Natural killer cell treated with Interleukin-12 subunit alpha and Interleukin-12 subunit beta and Interleukin-15 and Interleukin-18, amount 100 ng/mL, for 72 hours (primary cell): ENCODE measurements around the gene BDP1. TPM values are rescaled to one million over a fixed set of nuclear protein-coding genes. Genes with fewer than 3 reads are reported as not detected.
"Not testable (repeated sequence)": the region's sequence is repeated elsewhere in the genome, so short reads cannot be mapped to it uniquely, and the experiment has no call there.

Source experiments
- ATAC-seq, 2 donors: fragments of 150-1000 bp; cut with Tn5 transposase in 1 of 2; sonication (Bioruptor Pico), chemical (Tn5 transposase) in 1 of 2; 2 replicates each; pipeline ENCODE4 v1.10.0; 2021
- DNase-seq: peaks from one replicate; pipeline ENCODE4 v3.0.0; 2022; ENCODE audit warnings: low spot score
- H3K27ac Mint-ChIP-seq, 2 donors: 1 replicate in 1 of 2; 2 replicates in 1 of 2; pipeline ENCODE4 v1.8.0; 2022; ENCODE audit warnings: mixed read lengths in 2 of 2, mild to moderate bottlenecking in 1 of 2, moderate library complexity in 1 of 2
- H3K27me3 Mint-ChIP-seq, 2 donors: 1 replicate in 1 of 2; 2 replicates in 1 of 2; pipeline ENCODE4 v1.8.0; 2022; ENCODE audit warnings: mixed read lengths in 2 of 2
- H3K36me3 Mint-ChIP-seq: one replicate; pipeline ENCODE4 v1.8.0; 2022; ENCODE audit warnings: mixed read lengths
- H3K4me1 Mint-ChIP-seq, 2 donors: 1 replicate in 1 of 2; 2 replicates in 1 of 2; pipeline ENCODE4 v1.8.0; 2022; ENCODE audit warnings: low read depth in 2 of 2, mixed read lengths in 2 of 2, mild to moderate bottlenecking in 1 of 2
- H3K4me3 Mint-ChIP-seq: one replicate; pipeline ENCODE4 v1.8.0; 2022; ENCODE audit warnings: mixed read lengths
- H3K9me3 Mint-ChIP-seq: 2 replicates; pipeline ENCODE4 v1.8.0; 2022; ENCODE audit warnings: mixed read lengths
- total RNA-seq, 2 donors: library from RNA; stranded (reverse); gene quantifications; one replicate each; pipeline ENCODE4 v1.2.3, GENCODE V29; 2022

The BDP1 gene
- total RNA-seq, 2 donors from 2014 or later = 32.1 to 52.4 TPM

DNA sequence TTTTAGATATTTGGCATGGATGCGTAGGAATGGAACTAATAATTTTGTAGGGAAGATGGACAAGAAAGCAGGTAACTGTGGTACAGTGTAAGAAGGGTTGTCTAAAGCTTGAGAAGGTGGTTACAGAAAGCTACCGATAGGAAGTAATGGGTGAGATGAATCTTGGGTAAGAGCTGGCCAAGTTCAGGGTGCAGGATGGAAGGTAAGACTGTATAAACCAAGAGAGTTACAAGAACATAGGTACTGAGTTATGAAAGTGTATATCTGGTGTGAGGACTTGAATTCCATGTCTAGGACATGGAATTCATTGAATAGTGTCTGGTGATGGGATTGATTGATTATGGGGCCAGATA, 133.1 kb downstream of the BDP1 start:
- Mint-ChIP-seq H3K36me3 (peaks cover 12% of the 10 kb centered on the region), H3K27ac (peak overlapping the region; percentile 90 to 92), H3K4me1 (peaks cover 40 to 41% of the 10 kb centered on the region in 2 donors), H3K27me3 (no peaks in the 10 kb centered on the region), H3K9me3 (peaks cover 7% of the 10 kb centered on the region), H3K4me3 (peak overlapping the region; percentile 91)
- no peak for ATAC-seq
- DNase-seq = no peak

DNA sequence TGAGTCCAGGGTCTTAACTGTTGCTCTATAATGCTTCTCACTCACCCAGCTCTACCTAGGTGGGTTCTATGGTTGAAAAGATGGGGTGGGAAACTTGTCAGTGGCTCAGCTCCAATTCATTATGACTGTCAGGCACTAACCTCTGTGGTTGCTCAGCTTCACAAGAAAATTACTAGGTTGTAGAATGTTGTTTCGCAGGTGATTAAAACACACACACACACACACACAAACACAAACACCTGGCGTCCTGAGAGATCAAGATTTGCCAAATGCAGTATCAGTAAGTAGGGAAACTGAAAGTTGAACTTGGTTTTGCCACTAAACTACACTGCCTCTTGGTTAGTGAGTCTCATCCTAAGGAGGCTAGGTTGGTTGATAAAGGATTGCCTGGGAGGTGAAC, 134.5 kb downstream of the BDP1 start:
- no peak for ATAC-seq
- H3K4me3 Mint-ChIP-seq = peak overlapping the region; percentile 91
- peaks cover 7% of the 10 kb centered on the region for H3K9me3 Mint-ChIP-seq
- no peaks in the 10 kb centered on the region for H3K27me3 Mint-ChIP-seq
- peaks cover 12% of the 10 kb centered on the region for H3K36me3 Mint-ChIP-seq
- peaks cover 38 to 40% of the 10 kb centered on the region in 2 donors for H3K4me1 Mint-ChIP-seq
- DNase-seq = no peak
- peak overlapping the region in 1 of 2 donors; percentile 90 for H3K27ac Mint-ChIP-seq

DNA sequence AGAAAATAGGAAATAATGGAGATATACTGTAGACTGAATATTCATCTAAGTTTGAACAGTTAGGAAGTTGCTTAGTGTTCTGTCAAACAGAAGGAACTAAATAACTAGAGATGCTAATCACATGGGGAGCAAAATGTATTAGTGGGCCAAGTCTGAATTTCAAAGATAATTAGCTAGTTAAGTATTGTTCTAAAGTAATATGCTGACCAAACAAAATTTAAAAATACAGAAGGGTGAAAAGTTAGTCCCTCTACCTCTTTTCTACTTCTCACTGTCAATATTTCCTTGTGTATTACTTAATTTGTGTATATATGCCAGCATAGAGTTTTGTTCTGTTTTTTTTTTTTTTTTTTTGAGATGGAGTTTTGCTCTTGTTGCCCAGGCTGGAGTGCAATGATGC, 135.6 kb downstream of the BDP1 start:
- Mint-ChIP-seq H3K27me3 (no peaks in the 10 kb centered on the region), H3K27ac (peak overlapping the region in 1 of 2 donors; percentile 33), H3K4me1 (peaks cover 38 to 40% of the 10 kb centered on the region in 2 donors), H3K4me3 (no peak overlapping the region), H3K9me3 (peaks cover 7% of the 10 kb centered on the region), H3K36me3 (peaks cover 13% of the 10 kb centered on the region)
- no peak for DNase-seq
- no peak for ATAC-seq

DNA sequence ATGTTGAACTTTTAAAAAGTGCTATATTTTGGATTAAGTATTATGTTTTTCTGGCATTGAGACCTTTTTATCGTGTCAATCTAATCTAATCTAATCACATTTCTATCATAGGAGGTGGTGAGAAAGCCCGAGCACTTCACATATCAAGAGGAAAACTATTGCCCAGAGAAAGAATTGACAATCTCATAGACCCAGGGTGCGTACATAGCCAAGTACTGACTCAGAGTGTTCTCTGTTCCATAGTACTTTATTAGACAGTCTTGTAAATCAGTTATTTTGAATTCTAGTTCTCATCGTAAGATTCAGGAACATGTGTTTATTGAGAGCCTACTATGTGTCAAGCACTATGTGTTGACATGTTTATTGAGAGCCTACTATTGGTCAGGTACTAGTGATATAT, 140.7 kb downstream of the BDP1 start:
- peak overlapping the region; percentile 11 to 42 for H3K27ac Mint-ChIP-seq
- DNase-seq = no peak
- H3K27me3 Mint-ChIP-seq = no peaks in the 10 kb centered on the region
- no peak overlapping the region for H3K4me3 Mint-ChIP-seq
- peaks cover 24% of the 10 kb centered on the region for H3K36me3 Mint-ChIP-seq
- no peaks in the 10 kb centered on the region for H3K9me3 Mint-ChIP-seq
- peaks cover 18 to 22% of the 10 kb centered on the region in 2 donors for H3K4me1 Mint-ChIP-seq
- no peak for ATAC-seq

DNA sequence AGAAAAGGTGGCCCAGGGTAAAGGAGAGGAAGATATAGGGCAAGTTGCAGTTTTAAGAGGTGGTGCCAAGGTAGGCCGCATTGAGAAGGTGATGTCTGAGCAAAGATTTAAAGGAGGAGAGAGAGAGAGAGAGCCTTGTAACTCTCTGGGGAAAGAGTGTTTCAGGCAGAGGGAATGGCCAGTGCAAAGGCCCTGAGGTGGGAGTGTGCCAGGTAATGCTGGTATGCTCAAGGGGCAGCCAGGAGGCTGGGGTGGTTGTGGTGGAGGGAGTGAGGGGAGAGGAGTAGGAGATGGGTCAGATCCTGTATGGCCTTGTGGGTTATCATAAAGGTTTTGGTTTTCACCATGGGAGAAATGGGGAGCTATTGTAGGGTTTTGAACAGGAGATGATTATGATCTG, 141.6 kb downstream of the BDP1 start:
- no peak for DNase-seq
- H3K36me3 Mint-ChIP-seq = peaks cover 24% of the 10 kb centered on the region
- H3K4me3 Mint-ChIP-seq = no peak overlapping the region
- no peak for ATAC-seq
- H3K4me1 Mint-ChIP-seq = peaks cover 26 to 30% of the 10 kb centered on the region in 2 donors
- peak overlapping the region; percentile 11 to 42 for H3K27ac Mint-ChIP-seq
- H3K27me3 Mint-ChIP-seq = no peaks in the 10 kb centered on the region
- no peaks in the 10 kb centered on the region for H3K9me3 Mint-ChIP-seq

DNA sequence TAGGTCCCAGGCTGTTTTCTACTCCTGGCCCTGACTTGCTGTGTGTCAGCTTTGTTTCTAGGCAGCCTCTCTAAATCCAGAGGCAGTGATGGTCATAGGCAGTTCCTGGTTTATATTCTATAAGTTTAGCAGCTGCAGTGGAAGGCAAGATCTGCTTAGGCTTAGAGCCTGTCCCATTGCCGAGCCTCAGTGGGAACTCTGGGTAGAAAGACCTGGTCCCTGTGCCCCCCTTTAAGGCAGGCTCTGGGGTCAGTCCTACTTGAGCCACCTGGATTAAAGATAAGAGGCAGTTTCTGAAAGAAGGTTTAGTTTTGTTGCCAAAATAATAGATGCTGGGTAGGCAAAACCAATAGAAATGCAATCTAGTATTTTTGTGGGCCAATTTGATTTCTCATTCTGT, 145.3 kb downstream of the BDP1 start:
- Mint-ChIP-seq H3K36me3 (peaks cover 24% of the 10 kb centered on the region), H3K9me3 (no peaks in the 10 kb centered on the region), H3K4me3 (peak overlapping the region; percentile 74), H3K4me1 (peaks cover 33% of the 10 kb centered on the region in 2 donors), H3K27ac (peak overlapping the region; percentile 96 to 97), H3K27me3 (no peaks in the 10 kb centered on the region)
- DNase-seq (no peak), ATAC-seq (no peak)

DNA sequence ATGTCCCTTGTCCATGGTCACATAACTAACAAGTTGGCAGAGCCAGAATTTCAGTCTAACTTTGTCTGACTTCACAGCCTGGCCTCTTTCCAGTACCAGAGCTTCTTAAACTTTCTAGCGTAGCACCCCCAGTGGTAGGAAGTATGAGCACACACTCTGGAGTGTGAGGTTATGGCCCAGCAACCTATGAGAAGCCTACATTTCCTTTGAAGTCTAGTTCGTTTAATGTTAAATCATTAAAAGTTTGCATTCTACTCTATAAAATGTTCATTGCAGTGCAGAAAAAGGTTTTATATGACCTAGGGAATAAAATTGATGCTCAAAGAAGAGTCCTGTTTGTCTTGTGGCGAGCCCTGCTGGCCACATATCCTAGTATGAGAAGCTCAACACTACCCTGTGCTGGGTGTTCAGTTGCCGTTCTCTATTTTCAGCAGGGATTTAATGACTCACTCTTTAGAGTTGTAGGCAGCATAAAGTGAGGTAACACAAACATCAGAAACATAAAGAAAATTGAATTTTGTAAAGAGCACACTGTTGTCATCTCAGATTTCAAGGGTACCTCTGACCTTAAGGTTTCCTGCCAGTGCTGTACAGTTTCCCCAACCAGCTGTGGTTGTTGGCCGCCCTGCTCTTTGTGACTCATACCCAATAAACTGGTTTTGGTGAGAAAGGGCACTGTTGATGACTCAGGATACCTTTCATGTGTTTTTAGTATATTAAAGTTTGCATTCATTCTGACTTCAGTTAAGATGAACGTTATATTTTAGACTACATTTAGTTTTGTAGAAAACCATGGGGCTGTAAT, 146.0 kb downstream of the BDP1 start:
- no peaks in the 10 kb centered on the region for H3K9me3 Mint-ChIP-seq
- H3K36me3 Mint-ChIP-seq = peaks cover 20% of the 10 kb centered on the region
- H3K4me3 Mint-ChIP-seq = peak overlapping the region; percentile 74
- ATAC-seq = peak; percentile 97
- H3K27me3 Mint-ChIP-seq = no peaks in the 10 kb centered on the region
- H3K27ac Mint-ChIP-seq = peak overlapping the region; percentile 96 to 97
- DNase-seq = peak; percentile 85
- peaks cover 33% of the 10 kb centered on the region in 2 donors for H3K4me1 Mint-ChIP-seq

DNA sequence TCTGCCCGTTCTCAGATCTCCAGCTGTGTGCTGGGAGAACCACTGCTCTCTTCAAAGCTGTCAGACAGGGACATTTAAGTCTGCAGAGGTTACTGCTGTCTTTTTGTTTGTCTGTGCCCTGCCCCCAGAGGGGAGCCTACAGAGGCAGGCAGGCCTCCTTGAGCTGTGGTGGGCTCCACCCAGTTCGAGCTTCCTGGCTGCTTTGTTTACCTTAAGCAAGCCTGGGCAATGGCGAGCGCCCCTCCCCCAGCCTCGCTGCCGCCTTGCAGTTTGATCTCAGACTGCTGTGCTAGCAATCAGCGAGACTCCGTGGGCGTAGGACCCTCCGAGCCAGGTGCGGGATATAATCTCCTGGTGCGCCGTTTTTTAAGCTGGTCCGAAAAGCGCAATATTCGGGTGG, 154.5 kb downstream of the BDP1 start:
- not testable (repeated sequence) for H3K27ac Mint-ChIP-seq, DNase-seq, ATAC-seq, H3K27me3 Mint-ChIP-seq, H3K4me3 Mint-ChIP-seq, H3K4me1 Mint-ChIP-seq, H3K36me3 Mint-ChIP-seq, H3K9me3 Mint-ChIP-seq

DNA sequence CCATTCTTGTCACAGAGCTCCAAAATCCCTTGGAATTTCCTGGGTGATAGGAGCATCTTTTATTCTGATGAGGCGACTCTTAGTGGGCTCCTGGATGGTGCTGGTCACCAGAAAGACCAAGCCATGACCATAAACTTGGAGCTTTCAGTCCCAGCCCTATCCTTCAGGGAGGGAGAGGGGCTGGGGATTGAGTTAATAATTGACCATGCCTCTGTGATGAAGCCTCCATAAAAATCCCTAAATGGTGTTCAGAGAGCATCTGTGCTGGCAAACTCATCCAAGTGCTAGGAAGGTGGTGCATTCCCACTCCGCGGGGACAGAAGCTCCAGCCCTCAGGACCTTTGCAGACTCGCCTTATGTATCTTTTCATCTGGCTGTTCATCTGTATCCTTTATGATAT, 160.4 kb downstream of the BDP1 start:
- H3K27me3 Mint-ChIP-seq = no peaks in the 10 kb centered on the region
- H3K36me3 Mint-ChIP-seq = peaks cover 27% of the 10 kb centered on the region
- DNase-seq (no peak), ATAC-seq (no peak)
- H3K4me1 Mint-ChIP-seq = peaks cover 6 to 12% of the 10 kb centered on the region in 2 donors
- no peaks in the 10 kb centered on the region for H3K9me3 Mint-ChIP-seq
- H3K27ac Mint-ChIP-seq = no peak overlapping the region
- no peak overlapping the region for H3K4me3 Mint-ChIP-seq

Other genes with a start within 250 kb of the BDP1 start
- gene MCCC2, start 131.7 kb downstream of the BDP1 start, total RNA-seq = 10 to 100 TPM; 50.4 to 64.2 TPM